ENCODE measurements around the gene CHST4. TPM values are rescaled to one million over a fixed set of nuclear protein-coding genes. Genes with fewer than 3 reads are reported as not detected.

Gene CHST4
- total RNA-seq, 1 donor from 2014 or later = not detected

DNA sequence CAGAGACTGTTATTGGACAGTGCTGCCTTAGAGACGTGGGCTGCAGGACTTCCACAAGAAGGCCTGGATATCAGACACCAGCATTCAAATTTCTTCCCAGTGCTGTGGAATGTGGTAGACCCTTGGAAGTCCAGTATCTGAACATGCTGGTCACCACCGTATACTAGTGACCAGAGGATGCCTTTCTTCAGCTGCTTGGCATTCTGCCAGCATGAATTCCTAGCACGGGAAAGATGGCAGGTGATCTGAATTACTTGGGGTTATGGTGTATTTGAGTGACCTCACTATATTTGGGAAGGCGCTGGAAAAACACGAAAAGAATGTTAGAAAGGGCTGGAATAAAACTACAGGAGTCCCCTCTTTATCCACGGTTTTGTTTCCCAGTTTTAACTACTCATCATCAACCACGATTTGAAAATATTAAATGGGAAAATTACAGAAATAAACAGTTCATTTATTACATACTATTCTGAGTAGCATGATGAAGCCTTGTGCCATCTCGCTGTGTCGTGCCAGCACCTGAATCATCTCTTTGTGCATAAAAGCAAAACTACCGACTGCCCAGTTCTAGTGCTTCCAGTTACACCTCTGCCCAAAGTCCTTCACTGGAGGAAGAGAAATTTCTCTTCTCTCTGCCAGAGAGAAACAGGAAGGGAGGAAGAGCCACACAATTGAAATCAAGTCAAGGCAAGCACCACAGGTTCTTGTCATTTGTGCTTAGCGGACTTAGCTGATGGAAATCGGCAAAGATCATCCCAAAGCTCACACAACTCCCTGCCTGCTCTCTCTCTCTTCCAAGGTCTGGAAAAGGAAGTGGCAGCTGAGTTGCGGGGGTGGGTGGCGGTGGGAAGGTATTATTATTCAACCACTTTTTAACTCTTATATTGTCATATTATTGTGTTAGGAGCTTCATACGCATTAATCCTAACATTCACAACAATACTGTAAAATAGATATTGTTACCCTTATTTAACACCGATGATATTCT is 1.4 kb upstream of the CHST4 start:
- H3K27me3 ChIP-seq (ENCODE audit: low read depth) = peaks cover 85% of the 10 kb centered on the region

GRCh38 chr16:71528257-71528656 is 2.0 kb downstream of the CHST4 start:
- H3K36me3 ChIP-seq = no peaks in the 10 kb centered on the region
- peaks cover 6% of the 10 kb centered on the region for H3K4me1 ChIP-seq
- no peaks in the 10 kb centered on the region for H3K9me3 ChIP-seq (replicated peaks)
- no peak overlapping the region for H3K4me3 ChIP-seq
- no peak for DNase-seq
- TF ChIP-seq CTCF (IDR thresholded peaks at IDR 0.05; ENCODE audit: borderline replicate concordance) = no peak
- H3K27me3 ChIP-seq (ENCODE audit: low read depth) = peaks cover 85% of the 10 kb centered on the region
- no peak overlapping the region for H3K27ac ChIP-seq (replicated peaks)
- intact Hi-C loops (cut with micrococcal nuclease) = no loop called here

More for the DNA sequence above, 1.4 kb upstream of the CHST4 start:
- no peaks in the 10 kb centered on the region for H3K36me3 ChIP-seq
- peaks cover 6% of the 10 kb centered on the region for H3K4me1 ChIP-seq
- H3K9me3 ChIP-seq (replicated peaks) = no peaks in the 10 kb centered on the region
- intact Hi-C loops (cut with micrococcal nuclease) = no loop called here
- H3K27ac ChIP-seq (replicated peaks) = no peak overlapping the region
- TF ChIP-seq CTCF (IDR thresholded peaks at IDR 0.05; ENCODE audit: borderline replicate concordance) = no peak
- H3K4me3 ChIP-seq = no peak overlapping the region
- DNase-seq = no peak

DNA sequence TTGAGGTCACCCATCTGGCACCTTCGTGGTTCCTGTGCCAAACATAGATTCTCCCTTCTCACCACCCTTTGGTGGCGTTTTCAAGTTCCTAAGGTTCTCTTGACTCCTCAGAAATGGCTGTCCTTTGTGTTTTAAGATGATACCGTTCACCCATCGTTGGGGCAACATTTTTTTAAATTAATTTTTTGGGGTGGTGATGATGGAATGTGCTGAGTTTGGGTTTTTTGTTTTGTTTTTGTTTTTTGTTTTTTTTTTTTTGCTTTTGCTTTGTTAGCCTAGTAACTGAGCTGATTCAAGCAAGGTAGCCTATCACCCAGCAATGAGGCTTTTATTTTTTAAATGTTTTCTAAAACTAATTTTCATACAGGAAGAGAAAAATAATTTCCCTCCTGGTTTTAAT is 2.6 kb downstream of the CHST4 start:
- DNase-seq = no peak
- no peak overlapping the region for H3K27ac ChIP-seq (replicated peaks)
- intact Hi-C loops (cut with micrococcal nuclease) = no loop called here
- peaks cover 79% of the 10 kb centered on the region for H3K27me3 ChIP-seq (ENCODE audit: low read depth)
- no peaks in the 10 kb centered on the region for H3K36me3 ChIP-seq
- H3K4me1 ChIP-seq = peaks cover 6% of the 10 kb centered on the region
- H3K4me3 ChIP-seq = no peak overlapping the region
- no peak for TF ChIP-seq CTCF (IDR thresholded peaks at IDR 0.05; ENCODE audit: borderline replicate concordance)
- H3K9me3 ChIP-seq (replicated peaks) = no peaks in the 10 kb centered on the region

- DNase-seq = no peak
- no peaks in the 10 kb centered on the region for H3K4me1 ChIP-seq
- no peak overlapping the region for H3K4me3 ChIP-seq
- no peak for TF ChIP-seq CTCF (IDR thresholded peaks at IDR 0.05; ENCODE audit: borderline replicate concordance)
- H3K27me3 ChIP-seq (ENCODE audit: low read depth) = peaks cover 68% of the 10 kb centered on the region
- intact Hi-C loops (cut with micrococcal nuclease) = no loop called here
- H3K36me3 ChIP-seq = no peaks in the 10 kb centered on the region
- H3K9me3 ChIP-seq (replicated peaks) = no peaks in the 10 kb centered on the region
- H3K27ac ChIP-seq (replicated peaks) = no peak overlapping the region
These were observed 6.1 kb downstream of the CHST4 start for GRCh38 chr16:71532366-71532765.

DNA sequence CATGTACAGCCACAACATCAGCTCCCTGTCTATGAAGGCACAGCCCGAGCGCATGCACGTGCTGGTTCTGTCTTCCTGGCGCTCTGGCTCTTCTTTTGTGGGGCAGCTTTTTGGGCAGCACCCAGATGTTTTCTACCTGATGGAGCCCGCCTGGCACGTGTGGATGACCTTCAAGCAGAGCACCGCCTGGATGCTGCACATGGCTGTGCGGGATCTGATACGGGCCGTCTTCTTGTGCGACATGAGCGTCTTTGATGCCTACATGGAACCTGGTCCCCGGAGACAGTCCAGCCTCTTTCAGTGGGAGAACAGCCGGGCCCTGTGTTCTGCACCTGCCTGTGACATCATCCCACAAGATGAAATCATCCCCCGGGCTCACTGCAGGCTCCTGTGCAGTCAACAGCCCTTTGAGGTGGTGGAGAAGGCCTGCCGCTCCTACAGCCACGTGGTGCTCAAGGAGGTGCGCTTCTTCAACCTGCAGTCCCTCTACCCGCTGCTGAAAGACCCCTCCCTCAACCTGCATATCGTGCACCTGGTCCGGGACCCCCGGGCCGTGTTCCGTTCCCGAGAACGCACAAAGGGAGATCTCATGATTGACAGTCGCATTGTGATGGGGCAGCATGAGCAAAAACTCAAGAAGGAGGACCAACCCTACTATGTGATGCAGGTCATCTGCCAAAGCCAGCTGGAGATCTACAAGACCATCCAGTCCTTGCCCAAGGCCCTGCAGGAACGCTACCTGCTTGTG is 10.7 kb downstream of the CHST4 start:
- TF ChIP-seq CTCF (IDR thresholded peaks at IDR 0.05; ENCODE audit: borderline replicate concordance) = no peak
- Histone ChIP-seq H3K4me3 (no peak overlapping the region), H3K9me3 (replicated peaks) (no peaks in the 10 kb centered on the region), H3K4me1 (no peaks in the 10 kb centered on the region), H3K27ac (replicated peaks) (no peak overlapping the region), H3K36me3 (no peaks in the 10 kb centered on the region), H3K27me3 (ENCODE audit: low read depth) (peaks cover 45% of the 10 kb centered on the region)
- DNase-seq = no peak
- intact Hi-C loops (cut with micrococcal nuclease) = no loop called here
